H1 (cell line): Measurements from ENCODE around the gene TMEM132A. TPM values are rescaled to one million over a fixed set of nuclear protein-coding genes. Genes with fewer than 3 reads are reported as not detected.

Experiments
- CHD7 ChIP-seq: fragments of 300-600 bp; sonication (generic); IDR thresholded peaks from 2 replicates; pipeline ENCODE4 v1.7.1; 2012; ENCODE audit warnings: low read length, moderate library complexity, mild to moderate bottlenecking, inconsistent platforms; ENCODE audit not compliant: insufficient replicate concordance
- E2F6 ChIP-seq: IDR thresholded peaks from 2 replicates; pipeline ENCODE4 v1.6.1; 2012; ENCODE audit warnings: inconsistent platforms
- EGR1 ChIP-seq: IDR thresholded peaks from 2 replicates; pipeline ENCODE4 v1.6.1; 2011; ENCODE audit warnings: low read depth, low read length, borderline replicate concordance
- EP300 ChIP-seq, 2 experiments: IDR thresholded peaks; 1 replicate in 1 of 2; 2 replicates in 1 of 2; pipeline ENCODE4 v1.6.1; 2011 to 2012; ENCODE audit warnings: low read depth in 2 of 2, low read length in 2 of 2, mild to moderate bottlenecking in 2 of 2, borderline replicate concordance in 1 of 2, inconsistent platforms in 1 of 2, moderate library complexity in 1 of 2
- GABPA ChIP-seq: IDR thresholded peaks from 2 replicates; pipeline ENCODE4 v1.6.1; 2011; ENCODE audit warnings: mild to moderate bottlenecking, low read length, moderate library complexity, borderline replicate concordance; ENCODE audit not compliant: insufficient read depth
- HDAC6 ChIP-seq: IDR thresholded peaks from one replicate; pipeline ENCODE4 v1.7.1; 2012; ENCODE audit warnings: low read depth, mild to moderate bottlenecking, inconsistent platforms, low read length, moderate library complexity
- MAFK ChIP-seq: IDR thresholded peaks from 2 replicates; pipeline ENCODE4 v1.6.1; 2012; ENCODE audit warnings: low read depth, mild to moderate bottlenecking, improper control_type of control experiment, low read length
- NRF1 ChIP-seq: IDR thresholded peaks from 2 replicates; pipeline ENCODE4 v1.6.1; 2011; ENCODE audit warnings: mild to moderate bottlenecking, low read depth, low read length, improper control_type of control experiment
- RBBP5 ChIP-seq: IDR thresholded peaks from 2 replicates; pipeline ENCODE4 v1.7.1; 2012; ENCODE audit warnings: low read depth, mild to moderate bottlenecking, inconsistent platforms, low read length, moderate library complexity, borderline replicate concordance
- SIN3A ChIP-seq, 2 experiments: IDR thresholded peaks in 1 of 2; conservative IDR thresholded peaks in 1 of 2; 2 replicates each; pipeline ENCODE4 v1.6.1; 2011 to 2012; ENCODE audit warnings: low read length in 2 of 2, improper control_type of control experiment in 1 of 2, low read depth in 1 of 2, mild to moderate bottlenecking in 1 of 2
- ZNF274 ChIP-seq: IDR thresholded peaks from 2 replicates; pipeline ENCODE4 v1.7.0; 2012; ENCODE audit warnings: low read length, borderline replicate concordance; ENCODE audit errors: extremely low read depth
- polyA plus RNA-seq, 7 experiments: library from polyadenylated mRNA; depleted of rRNA in 3 of 7; stranded (reverse) in 5 of 7; unstranded in 2 of 7; fragments of >200 nt in 5 of 7; fragments of 200-250 nt in 2 of 7; gene quantifications; 1 replicate in 5 of 7; 2 replicates in 1 of 7; 4 replicates in 1 of 7; pipeline versions ENCODE4 v1.2.1 to v1.2.3, GENCODE V29; 2011 to 2013; ENCODE audit warnings: missing spikeins in 2 of 7, mixed read lengths in 2 of 7
- total RNA-seq: library from RNA; stranded (reverse); fragmentation: NEBNext Ultra II Directional; extraction: Animal tissue kit (Norgen Biotek cat#: 25700); gene quantifications from 2 replicates; pipeline ENCODE4 v1.2.1, GENCODE V29; 2021

The TMEM132A gene
- total and polyA plus RNA-seq, 2 of the 8 experiments (the other 6 are each of a cell fraction or from before 2014, with no cell fraction given), result 46.6 to 97.9 TPM

DNA sequence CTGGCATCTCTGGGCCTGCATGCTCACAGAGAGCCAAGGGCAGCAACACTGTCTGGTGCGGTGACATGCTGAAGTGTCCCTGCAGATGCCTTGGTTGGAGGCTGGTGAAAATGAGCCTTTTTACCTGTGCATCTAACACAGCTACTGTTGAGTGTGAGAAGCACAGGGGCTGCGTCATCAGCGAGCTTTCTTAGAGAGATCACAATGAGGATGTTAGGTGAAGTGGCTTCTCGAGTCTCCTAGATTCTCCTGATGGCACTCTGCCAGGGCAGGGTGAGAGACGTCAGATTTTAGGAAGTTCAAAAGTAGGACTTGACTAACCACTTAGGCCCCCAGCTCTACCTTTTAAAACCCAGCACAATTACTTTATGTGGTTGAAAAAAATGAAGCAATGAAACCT is 31.3 kb downstream of the TMEM132A start (continued):
- TF ChIP-seq CHD7 (no peak), EP300 (IDR thresholded peaks at IDR 0.05; ENCODE audit: borderline replicate concordance in 1 of 2, low read depth in 2 of 2, low read length in 2 of 2) (no peak), E2F6 (no peak), RBBP5 (no peak), HDAC6 (no peak), ZNF274 (no peak), GABPA (no peak), EGR1 (no peak), NRF1 (no peak), MAFK (no peak), SIN3A (conservative IDR thresholded peaks at IDR 0.05 in 1 of 2, IDR thresholded peaks at IDR 0.05 in 1 of 2; ENCODE audit: low read depth in 1 of 2, low read length in 2 of 2) (no peak)
